A673 (cell line): Measurements from ENCODE around the gene HINT3. TPM values are rescaled to one million over a fixed set of nuclear protein-coding genes. Genes with fewer than 3 reads are reported as not detected.

Experiments used
- BruUV-seq: library from RNA; stranded (reverse); fragments of 400-500 nt; replicated peaks from 2 replicates; lab custom pipeline; 2021; lab: Mats Ljungman, UMichigan
- CTCF ChIA-PET: fragments of 300-600 bp; sonication (Branson Sonifier 250); formaldehyde crosslinking; loops from one replicate; lab custom pipeline; 2022; ENCODE audit warnings: antibody characterized with exemption; lab: Charles Lee
- POLR2A ChIA-PET: fragments of 300-600 bp; sonication (Branson Sonifier 250); formaldehyde crosslinking; loops from one replicate; lab custom pipeline; 2022; ENCODE audit warnings: antibody characterized with exemption; ENCODE audit not compliant: low non-redundant PET; lab: Charles Lee
- DNase-seq: peaks from one replicate; pipeline ENCODE4 v3.0.0-alpha.2; 2015; ENCODE audit warnings: low spot score
- H3K27ac ChIP-seq: fragments of 200-600 bp; sonication (generic); 2 replicates; pipeline ENCODE4 v1.5.1; 2016; ENCODE audit warnings: mixed run types, low read depth, mild to moderate bottlenecking, mixed read lengths, antibody characterized with exemption, low read length; ENCODE audit not compliant: poor library complexity, severe bottlenecking
- H3K27me3 ChIP-seq: fragments of 200-600 bp; sonication (generic); replicated peaks from 2 replicates; pipeline ENCODE4 v1.6.1; 2017; ENCODE audit warnings: mixed run types, low read depth, mild to moderate bottlenecking, mixed read lengths, antibody characterized with exemption, low read length; ENCODE audit not compliant: insufficient read depth, poor library complexity
- H3K36me3 ChIP-seq: fragments of 200-600 bp; sonication (generic); 2 replicates; pipeline ENCODE4 v1.6.1; 2016; ENCODE audit warnings: mixed run types, mild to moderate bottlenecking, mixed read lengths, antibody characterized with exemption, low read length; ENCODE audit not compliant: insufficient read depth, poor library complexity, severe bottlenecking
- H3K4me1 ChIP-seq: fragments of 200-600 bp; sonication (generic); 2 replicates; pipeline ENCODE4 v1.6.1; 2017; ENCODE audit warnings: mixed run types, mild to moderate bottlenecking, mixed read lengths, antibody characterized with exemption, low read length; ENCODE audit not compliant: insufficient read depth, poor library complexity, severe bottlenecking
- H3K4me3 ChIP-seq: fragments of 200-600 bp; sonication (generic); 2 replicates; pipeline ENCODE4 v1.5.1; 2016; ENCODE audit warnings: low read depth, mixed run types, mild to moderate bottlenecking, mixed read lengths, low read length; ENCODE audit not compliant: poor library complexity, severe bottlenecking
- H3K9me3 ChIP-seq: fragments of 200-600 bp; sonication (generic); 2 replicates; pipeline ENCODE4 v1.6.1; 2016; ENCODE audit warnings: mixed run types, low read depth, mild to moderate bottlenecking, mixed read lengths, antibody characterized with exemption, low read length; ENCODE audit not compliant: poor library complexity, severe bottlenecking
- EZH2 ChIP-seq: fragments of 200-600 bp; sonication (generic); IDR thresholded peaks from 2 replicates; pipeline ENCODE4 v1.6.1; 2017; ENCODE audit warnings: borderline replicate concordance, low read depth, mild to moderate bottlenecking, mixed read lengths, antibody characterized with exemption, low read length; ENCODE audit not compliant: poor library complexity, severe bottlenecking
- intact Hi-C: fragments of 100-400 bp; cut with micrococcal nuclease; formaldehyde crosslinking; loops from one replicate; pipeline ENCODE4 v1.10.0; 2022; ENCODE audit not compliant: unreplicated experiment
- total RNA-seq: library from RNA; stranded (reverse); gene quantifications from 2 replicates; pipeline ENCODE4 v1.2.3, GENCODE V29; 2021
- TF ChIP-seq, protein P1 (sequence below): fragments of 300-800, 200-600 bp; sonication (generic); conservative IDR thresholded peaks from 2 replicates; pipeline ENCODE4 v1.5.1; 2017; ENCODE audit warnings: low read depth, mild to moderate bottlenecking, antibody characterized with exemption, low read length, moderate library complexity, mixed read lengths

HINT3 gene
- total RNA-seq, 1 experiment from 2014 or later, result 15.8 TPM

DNA sequence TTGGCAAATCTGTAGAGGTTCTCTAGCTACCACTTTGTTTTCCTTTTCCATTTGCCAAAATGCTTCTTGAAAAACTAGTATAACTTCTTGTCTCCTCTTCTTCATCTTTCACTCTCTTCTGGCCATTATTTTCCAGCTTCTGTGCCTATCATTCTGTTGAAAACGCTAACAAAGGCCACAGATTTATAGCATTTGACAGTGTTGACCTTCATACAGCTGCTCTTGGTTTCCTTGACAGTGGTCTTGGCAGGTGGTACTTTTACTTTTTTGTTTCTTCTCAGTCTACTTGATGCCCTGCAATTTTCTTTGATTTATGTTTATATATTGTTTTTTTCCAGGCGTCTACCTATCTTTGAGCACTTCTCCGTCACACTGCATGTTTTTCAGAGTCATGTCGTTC lies 53.5 kb downstream of the HINT3 start:
- no peak for TF ChIP-seq EZH2
- TF ChIP-seq, protein P1, sequence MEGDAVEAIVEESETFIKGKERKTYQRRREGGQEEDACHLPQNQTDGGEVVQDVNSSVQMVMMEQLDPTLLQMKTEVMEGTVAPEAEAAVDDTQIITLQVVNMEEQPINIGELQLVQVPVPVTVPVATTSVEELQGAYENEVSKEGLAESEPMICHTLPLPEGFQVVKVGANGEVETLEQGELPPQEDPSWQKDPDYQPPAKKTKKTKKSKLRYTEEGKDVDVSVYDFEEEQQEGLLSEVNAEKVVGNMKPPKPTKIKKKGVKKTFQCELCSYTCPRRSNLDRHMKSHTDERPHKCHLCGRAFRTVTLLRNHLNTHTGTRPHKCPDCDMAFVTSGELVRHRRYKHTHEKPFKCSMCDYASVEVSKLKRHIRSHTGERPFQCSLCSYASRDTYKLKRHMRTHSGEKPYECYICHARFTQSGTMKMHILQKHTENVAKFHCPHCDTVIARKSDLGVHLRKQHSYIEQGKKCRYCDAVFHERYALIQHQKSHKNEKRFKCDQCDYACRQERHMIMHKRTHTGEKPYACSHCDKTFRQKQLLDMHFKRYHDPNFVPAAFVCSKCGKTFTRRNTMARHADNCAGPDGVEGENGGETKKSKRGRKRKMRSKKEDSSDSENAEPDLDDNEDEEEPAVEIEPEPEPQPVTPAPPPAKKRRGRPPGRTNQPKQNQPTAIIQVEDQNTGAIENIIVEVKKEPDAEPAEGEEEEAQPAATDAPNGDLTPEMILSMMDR, result no peak
- BruUV-seq, result no TSS peak
- Histone ChIP-seq H3K4me1 (no peaks in the 10 kb centered on the region), H3K9me3 (no peaks in the 10 kb centered on the region), H3K27me3 (no peaks in the 10 kb centered on the region), H3K4me3 (no peak overlapping the region), H3K27ac (no peak overlapping the region), H3K36me3 (peaks cover 60% of the 10 kb centered on the region)
- intact Hi-C loops, result no loop called here
- DNase-seq, result no peak
- ChIA-PET POLR2A (no interaction called here), CTCF (no interaction called here)

DNA sequence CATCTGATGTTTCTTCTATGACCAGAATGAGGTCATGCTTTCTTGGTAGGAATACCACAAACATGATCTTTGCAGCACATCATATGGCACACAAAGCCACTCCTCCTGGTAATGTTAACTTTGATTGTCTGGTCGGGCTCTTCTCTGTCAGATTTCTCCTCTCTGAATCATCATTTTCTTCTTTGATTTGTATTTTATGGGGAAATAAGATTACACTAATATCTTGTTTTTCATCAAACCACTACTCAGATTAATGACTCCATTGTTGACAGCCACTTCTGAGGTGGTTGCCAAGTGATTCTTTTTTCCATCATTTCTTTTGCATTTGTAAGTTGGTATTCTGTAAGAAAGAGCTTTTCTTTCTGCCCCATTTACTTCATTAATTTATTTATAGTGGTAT lies 59.3 kb downstream of the HINT3 start:
- intact Hi-C loops, result no loop called here
- no peaks in the 10 kb centered on the region for H3K9me3 ChIP-seq
- peaks cover 57% of the 10 kb centered on the region for H3K36me3 ChIP-seq
- DNase-seq, result no peak
- no TSS peak for BruUV-seq
- no peak for TF ChIP-seq EZH2
- TF ChIP-seq, protein P1, result no peak
- ChIA-PET POLR2A (no interaction called here), CTCF (no interaction called here)
- H3K4me1 ChIP-seq, result no peaks in the 10 kb centered on the region
- H3K27me3 ChIP-seq, result no peaks in the 10 kb centered on the region
- H3K4me3 ChIP-seq, result no peak overlapping the region
- H3K27ac ChIP-seq, result no peak overlapping the region

DNA sequence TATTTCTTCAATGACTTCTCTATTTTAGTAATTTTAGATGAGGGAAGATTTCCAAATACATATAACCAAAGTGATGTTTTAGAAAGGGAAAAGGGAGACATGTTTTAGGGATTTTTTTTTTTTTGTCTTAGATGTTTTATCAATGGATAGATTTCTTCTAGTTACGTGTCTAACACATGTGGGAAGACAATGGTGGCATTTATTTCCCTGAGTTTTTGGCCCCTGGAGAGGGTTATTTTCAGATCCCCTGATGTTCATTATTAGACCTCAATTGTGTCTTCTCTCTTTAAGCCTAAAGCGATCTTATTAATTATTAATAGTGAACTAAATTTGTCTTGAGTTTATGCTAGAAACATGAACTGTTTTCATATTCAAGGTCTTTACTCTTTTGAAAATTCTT lies 60.0 kb downstream of the HINT3 start:
- Histone ChIP-seq H3K4me3 (no peak overlapping the region), H3K27me3 (no peaks in the 10 kb centered on the region), H3K4me1 (no peaks in the 10 kb centered on the region), H3K9me3 (no peaks in the 10 kb centered on the region), H3K27ac (no peak overlapping the region), H3K36me3 (peaks cover 57% of the 10 kb centered on the region)
- CTCF ChIA-PET, result no interaction called here
- intact Hi-C loops, result no loop called here
- no peak for DNase-seq
- TF ChIP-seq, protein P1, result no peak
- no peak for TF ChIP-seq EZH2
- BruUV-seq, result no TSS peak
- POLR2A ChIA-PET, result no interaction called here
